Mesothelial cell of epicardium (in vitro differentiated cells): ENCODE data around the gene NR6A1. TPM values are rescaled to one million over a fixed set of nuclear protein-coding genes. Genes with fewer than 3 reads are reported as not detected.

Source experiments
- DNase-seq, 2 experiments: peaks; one replicate each; pipeline ENCODE4 v3.0.0; 2021; ENCODE audit warnings: low spot score in 2 of 2; ENCODE audit not compliant: unreplicated experiment in 2 of 2
- H3K27ac Mint-ChIP-seq: 2 replicates; pipeline ENCODE4 v1.8.0; 2021; ENCODE audit warnings: mixed read lengths
- H3K27me3 Mint-ChIP-seq: 2 replicates; pipeline ENCODE4 v1.8.0; 2021; ENCODE audit warnings: low read depth, mixed read lengths
- H3K36me3 Mint-ChIP-seq: 2 replicates; pipeline ENCODE4 v1.8.0; 2021; ENCODE audit warnings: mixed read lengths
- H3K4me1 Mint-ChIP-seq: 2 replicates; pipeline ENCODE4 v1.8.0; 2021; ENCODE audit warnings: mixed read lengths
- H3K4me3 Mint-ChIP-seq: 2 replicates; pipeline ENCODE4 v1.8.0; 2021; ENCODE audit warnings: mild to moderate bottlenecking, moderate library complexity, mixed read lengths
- H3K9me3 Mint-ChIP-seq: 2 replicates; pipeline ENCODE4 v1.8.0; 2021; ENCODE audit warnings: mixed read lengths
- total RNA-seq: library from RNA; stranded (reverse); gene quantifications from 3 replicates; pipeline ENCODE4 v1.2.1, GENCODE V29; 2021
- TF ChIP-seq, protein P1 (sequence below): fragments of 200-600 bp; sonication (generic); IDR thresholded peaks from one replicate; pipeline ENCODE4 v1.5.0; 2021; ENCODE audit warnings: antibody characterized with exemption; ENCODE audit not compliant: unreplicated experiment

Gene NR6A1
- total RNA-seq, 1 donor from 2014 or later = 5.9 TPM

DNA sequence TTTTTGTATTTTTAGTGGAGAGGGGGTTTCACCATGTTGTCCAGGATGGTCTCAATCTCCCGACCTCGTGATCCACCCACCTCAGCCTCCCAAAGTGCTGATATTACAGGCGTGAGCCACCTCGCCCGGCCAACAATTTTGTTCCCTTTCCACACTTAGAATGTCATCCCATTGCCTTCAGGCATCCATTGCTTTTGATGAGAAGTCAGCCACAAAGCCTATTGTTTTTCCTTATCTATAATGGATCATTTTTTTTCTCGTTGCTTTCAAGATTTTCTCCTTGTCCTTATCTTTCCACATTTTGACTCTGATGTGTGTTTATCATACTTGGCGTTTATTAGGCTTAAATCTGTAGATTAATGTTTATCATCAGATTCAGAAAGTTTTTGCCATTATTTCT lies 64.4 kb downstream of the NR6A1 start:
- H3K4me3 Mint-ChIP-seq = no peak overlapping the region
- DNase-seq = no peak
- TF ChIP-seq, protein P1, sequence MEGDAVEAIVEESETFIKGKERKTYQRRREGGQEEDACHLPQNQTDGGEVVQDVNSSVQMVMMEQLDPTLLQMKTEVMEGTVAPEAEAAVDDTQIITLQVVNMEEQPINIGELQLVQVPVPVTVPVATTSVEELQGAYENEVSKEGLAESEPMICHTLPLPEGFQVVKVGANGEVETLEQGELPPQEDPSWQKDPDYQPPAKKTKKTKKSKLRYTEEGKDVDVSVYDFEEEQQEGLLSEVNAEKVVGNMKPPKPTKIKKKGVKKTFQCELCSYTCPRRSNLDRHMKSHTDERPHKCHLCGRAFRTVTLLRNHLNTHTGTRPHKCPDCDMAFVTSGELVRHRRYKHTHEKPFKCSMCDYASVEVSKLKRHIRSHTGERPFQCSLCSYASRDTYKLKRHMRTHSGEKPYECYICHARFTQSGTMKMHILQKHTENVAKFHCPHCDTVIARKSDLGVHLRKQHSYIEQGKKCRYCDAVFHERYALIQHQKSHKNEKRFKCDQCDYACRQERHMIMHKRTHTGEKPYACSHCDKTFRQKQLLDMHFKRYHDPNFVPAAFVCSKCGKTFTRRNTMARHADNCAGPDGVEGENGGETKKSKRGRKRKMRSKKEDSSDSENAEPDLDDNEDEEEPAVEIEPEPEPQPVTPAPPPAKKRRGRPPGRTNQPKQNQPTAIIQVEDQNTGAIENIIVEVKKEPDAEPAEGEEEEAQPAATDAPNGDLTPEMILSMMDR = no peak
- no peaks in the 10 kb centered on the region for H3K27me3 Mint-ChIP-seq
- H3K4me1 Mint-ChIP-seq = peaks cover 25% of the 10 kb centered on the region
- peaks cover 15% of the 10 kb centered on the region for H3K9me3 Mint-ChIP-seq
- H3K27ac Mint-ChIP-seq = peak overlapping the region; percentile 63
- peaks cover 49% of the 10 kb centered on the region for H3K36me3 Mint-ChIP-seq

DNA sequence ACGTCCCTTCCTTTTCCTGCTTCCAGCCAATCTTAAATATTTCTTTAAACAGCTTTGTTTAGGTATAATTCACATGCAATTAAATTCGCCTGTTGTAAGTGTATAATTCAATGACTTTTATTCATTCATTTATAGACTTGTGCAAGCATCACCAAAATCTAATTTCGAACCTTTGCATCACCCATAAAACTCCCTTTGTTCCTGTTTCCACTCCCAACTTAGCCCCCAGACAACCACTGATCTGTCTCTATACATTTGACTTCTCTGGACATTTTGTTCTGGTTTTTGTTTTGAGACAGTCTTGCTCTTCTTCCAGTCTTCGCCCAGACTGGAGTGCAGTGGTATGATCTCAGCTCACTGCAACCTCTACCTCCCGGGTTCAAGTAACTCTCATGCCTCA lies 71.5 kb downstream of the NR6A1 start:
- Mint-ChIP-seq H3K27ac (peak overlapping the region; percentile 7), H3K4me1 (peaks cover 29% of the 10 kb centered on the region), H3K27me3 (no peaks in the 10 kb centered on the region), H3K36me3 (peaks cover 39% of the 10 kb centered on the region), H3K4me3 (no peak overlapping the region), H3K9me3 (peaks cover 9% of the 10 kb centered on the region)
- TF ChIP-seq, protein P1 = no peak
- no peak for DNase-seq

DNA sequence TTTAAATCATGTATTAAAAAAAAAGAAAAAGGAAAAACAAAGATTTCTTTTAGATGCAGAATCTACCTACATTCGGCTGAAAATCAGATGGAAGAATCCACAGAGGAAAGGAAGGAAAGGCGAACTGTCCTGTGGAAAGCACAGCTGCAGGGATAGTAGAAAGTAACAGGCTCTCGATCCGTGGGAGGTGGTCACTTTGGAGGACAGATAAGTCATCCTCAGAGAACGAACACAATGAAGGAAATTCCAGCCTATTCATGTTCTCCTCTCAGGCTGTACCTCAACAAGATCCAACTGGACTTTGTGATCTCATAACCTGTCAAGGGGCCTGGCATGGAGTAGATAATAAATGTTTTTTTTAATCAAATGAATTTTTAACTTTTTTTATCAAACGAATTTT lies 72.8 kb downstream of the NR6A1 start:
- H3K27ac Mint-ChIP-seq = peak overlapping the region; percentile 89
- H3K9me3 Mint-ChIP-seq = peaks cover 4% of the 10 kb centered on the region
- TF ChIP-seq, protein P1 = no peak
- H3K4me3 Mint-ChIP-seq = no peak overlapping the region
- peaks cover 26% of the 10 kb centered on the region for H3K36me3 Mint-ChIP-seq
- no peak for DNase-seq
- H3K27me3 Mint-ChIP-seq = no peaks in the 10 kb centered on the region
- peaks cover 32% of the 10 kb centered on the region for H3K4me1 Mint-ChIP-seq

DNA sequence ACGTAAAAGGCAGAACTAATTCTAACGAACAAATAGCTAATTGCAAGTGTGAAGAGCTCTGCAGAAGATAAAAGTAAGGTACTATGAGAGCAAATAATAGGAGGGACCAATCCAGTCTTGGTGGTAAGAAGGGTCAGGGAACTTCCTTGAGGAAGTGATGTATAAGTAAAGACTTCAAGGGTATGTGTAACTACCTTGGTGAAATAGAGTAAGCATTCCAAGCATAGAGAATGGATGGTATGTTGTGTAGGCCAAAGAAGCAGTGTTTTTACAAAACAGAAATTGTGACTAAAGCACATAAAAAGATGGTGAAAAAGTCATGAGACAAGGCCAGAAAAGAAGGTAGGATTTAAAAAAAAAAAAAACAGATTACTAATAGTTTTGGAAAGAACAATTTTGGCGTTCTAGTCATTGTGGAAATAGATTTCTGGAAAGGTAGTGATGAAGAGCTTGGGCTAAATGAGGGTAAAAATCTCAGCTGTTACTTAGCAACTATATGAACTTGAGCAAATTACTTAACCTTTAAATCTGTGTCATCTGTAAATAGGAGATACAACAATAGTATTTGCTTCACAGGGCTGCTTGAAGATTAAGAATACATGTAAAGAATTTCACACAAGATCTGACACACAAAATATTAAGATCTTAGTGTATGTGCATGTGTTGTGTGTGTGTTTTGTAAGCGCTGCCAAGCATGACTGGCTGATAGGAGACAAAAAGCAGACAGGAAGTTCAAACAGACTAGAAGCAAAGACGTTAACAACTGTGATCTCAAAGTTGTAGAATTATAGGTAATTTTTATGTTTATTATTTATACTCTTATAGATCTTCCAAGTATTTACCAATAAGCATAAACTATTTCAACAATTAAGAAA lies 73.5 kb downstream of the NR6A1 start:
- Mint-ChIP-seq H3K27me3 (no peaks in the 10 kb centered on the region), H3K36me3 (peaks cover 19% of the 10 kb centered on the region), H3K27ac (peak overlapping the region; percentile 89), H3K4me1 (peaks cover 32% of the 10 kb centered on the region), H3K9me3 (peaks cover 2% of the 10 kb centered on the region), H3K4me3 (no peak overlapping the region)
- DNase-seq = no peak
- TF ChIP-seq, protein P1 = no peak

DNA sequence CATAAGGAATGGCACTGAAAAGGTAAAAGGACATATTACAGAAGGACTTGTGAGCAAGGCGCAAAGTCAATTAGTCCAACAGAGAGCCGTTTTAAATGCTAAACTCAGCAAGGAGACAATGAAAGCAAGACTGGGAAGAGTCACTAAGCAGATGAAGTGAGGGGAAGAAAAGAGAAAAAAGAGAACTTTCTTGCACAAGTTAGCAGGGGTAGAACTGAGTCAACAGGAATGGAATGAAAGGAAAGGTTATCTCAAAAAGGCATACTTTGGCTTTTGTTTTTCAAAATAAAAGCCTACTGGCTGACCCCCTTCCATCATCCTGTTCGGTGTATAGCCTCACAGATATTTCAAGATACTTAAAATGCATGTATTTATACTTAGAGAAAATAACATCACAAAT lies 75.0 kb downstream of the NR6A1 start:
- Mint-ChIP-seq H3K27me3 (no peaks in the 10 kb centered on the region), H3K4me3 (no peak overlapping the region), H3K36me3 (peaks cover 15% of the 10 kb centered on the region), H3K27ac (peak overlapping the region; percentile 72), H3K9me3 (no peaks in the 10 kb centered on the region), H3K4me1 (peaks cover 32% of the 10 kb centered on the region)
- TF ChIP-seq, protein P1 = no peak
- DNase-seq = no peak
